ENCODE measurements around the gene B2M.
"Not testable (repeated sequence)": the region's sequence is repeated elsewhere in the genome, so short reads cannot be mapped to it uniquely, and the experiment has no call there.

The B2M gene

GRCh38 chr15:44698641-44699040, 12.7 kb upstream of the B2M start:
- no peak for DNase-seq (ENCODE audit: low spot score)

- not testable (repeated sequence) for DNase-seq (ENCODE audit: low spot score)
Observed at GRCh38 chr15:44700676-44701075, 10.6 kb upstream of the B2M start.

GRCh38 chr15:44705986-44706385, 5.3 kb upstream of the B2M start:
- no peak for DNase-seq (ENCODE audit: low spot score)

- no peak for DNase-seq (ENCODE audit: low spot score)
Observed at GRCh38 chr15:44706401-44706800, 4.9 kb upstream of the B2M start.

DNA sequence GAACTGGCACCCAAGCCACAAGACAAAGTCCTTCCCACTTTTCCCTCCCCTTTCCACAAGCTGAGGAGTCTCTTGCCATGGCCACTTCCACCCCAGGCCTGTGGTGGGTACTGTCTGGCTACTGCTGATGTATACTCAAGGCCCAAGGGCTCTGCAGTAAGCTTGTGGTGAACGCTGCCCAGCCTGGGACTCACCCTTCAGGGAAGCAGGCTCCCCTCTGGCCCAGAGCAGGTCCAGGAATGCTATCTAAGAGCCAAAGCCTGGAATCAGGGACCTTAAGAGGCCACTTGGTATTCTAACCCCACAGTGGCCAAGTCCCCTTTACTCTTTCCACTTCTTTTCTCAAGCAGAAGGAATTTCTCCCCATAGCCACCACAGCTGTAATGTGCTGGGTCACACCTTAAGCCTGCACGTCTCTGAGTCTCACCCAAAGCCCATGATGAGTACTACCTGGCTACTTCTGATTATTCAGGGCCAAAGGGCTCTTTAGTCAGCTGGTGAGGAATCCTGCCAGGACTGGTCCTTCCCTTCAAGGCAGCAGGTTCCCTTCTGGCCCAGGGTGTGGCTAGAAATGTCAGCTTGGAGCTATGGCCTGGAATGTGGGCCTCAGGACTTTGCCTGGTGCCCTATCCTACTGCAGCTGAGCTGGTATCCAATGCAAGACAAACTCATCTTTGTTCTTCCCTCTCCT, 4.2 kb upstream of the B2M start:
- no peak for DNase-seq (ENCODE audit: low spot score)

DNA sequence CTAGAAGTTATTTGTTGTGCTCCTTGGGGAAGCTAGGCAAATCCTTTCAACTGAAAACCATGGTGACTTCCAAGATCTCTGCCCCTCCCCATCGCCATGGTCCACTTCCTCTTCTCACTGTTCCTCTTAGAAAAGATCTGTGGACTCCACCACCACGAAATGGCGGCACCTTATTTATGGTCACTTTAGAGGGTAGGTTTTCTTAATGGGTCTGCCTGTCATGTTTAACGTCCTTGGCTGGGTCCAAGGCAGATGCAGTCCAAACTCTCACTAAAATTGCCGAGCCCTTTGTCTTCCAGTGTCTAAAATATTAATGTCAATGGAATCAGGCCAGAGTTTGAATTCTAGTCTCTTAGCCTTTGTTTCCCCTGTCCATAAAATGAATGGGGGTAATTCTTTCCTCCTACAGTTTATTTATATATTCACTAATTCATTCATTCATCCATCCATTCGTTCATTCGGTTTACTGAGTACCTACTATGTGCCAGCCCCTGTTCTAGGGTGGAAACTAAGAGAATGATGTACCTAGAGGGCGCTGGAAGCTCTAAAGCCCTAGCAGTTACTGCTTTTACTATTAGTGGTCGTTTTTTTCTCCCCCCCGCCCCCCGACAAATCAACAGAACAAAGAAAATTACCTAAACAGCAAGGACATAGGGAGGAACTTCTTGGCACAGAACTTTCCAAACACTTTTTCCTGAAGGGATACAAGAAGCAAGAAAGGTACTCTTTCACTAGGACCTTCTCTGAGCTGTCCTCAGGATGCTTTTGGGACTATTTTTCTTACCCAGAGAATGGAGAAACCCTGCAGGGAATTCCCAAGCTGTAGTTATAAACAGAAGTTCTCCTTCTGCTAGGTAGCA, 851 bp upstream of the B2M start:
- DNase-seq (ENCODE audit: low spot score): peak; percentile 59

GRCh38 chr15:44711743-44712345, 527 bp downstream of the B2M start:
- peak; percentile 39 for DNase-seq (ENCODE audit: low spot score)

- peak; percentile 79 for DNase-seq (ENCODE audit: low spot score)
Observed at GRCh38 chr15:44712346-44713005, 1.2 kb downstream of the B2M start.

DNA sequence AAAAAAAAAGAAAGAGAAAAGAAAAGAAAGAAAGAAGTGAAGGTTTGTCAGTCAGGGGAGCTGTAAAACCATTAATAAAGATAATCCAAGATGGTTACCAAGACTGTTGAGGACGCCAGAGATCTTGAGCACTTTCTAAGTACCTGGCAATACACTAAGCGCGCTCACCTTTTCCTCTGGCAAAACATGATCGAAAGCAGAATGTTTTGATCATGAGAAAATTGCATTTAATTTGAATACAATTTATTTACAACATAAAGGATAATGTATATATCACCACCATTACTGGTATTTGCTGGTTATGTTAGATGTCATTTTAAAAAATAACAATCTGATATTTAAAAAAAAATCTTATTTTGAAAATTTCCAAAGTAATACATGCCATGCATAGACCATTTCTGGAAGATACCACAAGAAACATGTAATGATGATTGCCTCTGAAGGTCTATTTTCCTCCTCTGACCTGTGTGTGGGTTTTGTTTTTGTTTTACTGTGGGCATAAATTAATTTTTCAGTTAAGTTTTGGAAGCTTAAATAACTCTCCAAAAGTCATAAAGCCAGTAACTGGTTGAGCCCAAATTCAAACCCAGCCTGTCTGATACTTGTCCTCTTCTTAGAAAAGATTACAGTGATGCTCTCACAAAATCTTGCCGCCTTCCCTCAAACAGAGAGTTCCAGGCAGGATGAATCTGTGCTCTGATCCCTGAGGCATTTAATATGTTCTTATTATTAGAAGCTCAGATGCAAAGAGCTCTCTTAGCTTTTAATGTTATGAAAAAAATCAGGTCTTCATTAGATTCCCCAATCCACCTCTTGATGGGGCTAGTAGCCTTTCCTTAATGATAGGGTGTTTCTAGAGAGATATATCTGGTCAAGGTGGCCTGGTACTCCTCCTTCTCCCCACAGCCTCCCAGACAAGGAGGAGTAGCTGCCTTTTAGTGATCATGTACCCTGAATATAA, 2.0 kb downstream of the B2M start:
- no peak for DNase-seq (ENCODE audit: low spot score)

- DNase-seq (ENCODE audit: low spot score): no peak
Observed at GRCh38 chr15:44715142-44715796, 4.0 kb downstream of the B2M start.

DNA sequence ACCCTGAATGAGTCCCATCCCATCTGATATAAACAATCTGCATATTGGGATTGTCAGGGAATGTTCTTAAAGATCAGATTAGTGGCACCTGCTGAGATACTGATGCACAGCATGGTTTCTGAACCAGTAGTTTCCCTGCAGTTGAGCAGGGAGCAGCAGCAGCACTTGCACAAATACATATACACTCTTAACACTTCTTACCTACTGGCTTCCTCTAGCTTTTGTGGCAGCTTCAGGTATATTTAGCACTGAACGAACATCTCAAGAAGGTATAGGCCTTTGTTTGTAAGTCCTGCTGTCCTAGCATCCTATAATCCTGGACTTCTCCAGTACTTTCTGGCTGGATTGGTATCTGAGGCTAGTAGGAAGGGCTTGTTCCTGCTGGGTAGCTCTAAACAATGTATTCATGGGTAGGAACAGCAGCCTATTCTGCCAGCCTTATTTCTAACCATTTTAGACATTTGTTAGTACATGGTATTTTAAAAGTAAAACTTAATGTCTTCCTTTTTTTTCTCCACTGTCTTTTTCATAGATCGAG, 4.5 kb downstream of the B2M start:
- no peak for DNase-seq (ENCODE audit: low spot score)

GRCh38 chr15:44716983-44717602, 5.8 kb downstream of the B2M start:
- no peak for DNase-seq (ENCODE audit: low spot score)

DNA sequence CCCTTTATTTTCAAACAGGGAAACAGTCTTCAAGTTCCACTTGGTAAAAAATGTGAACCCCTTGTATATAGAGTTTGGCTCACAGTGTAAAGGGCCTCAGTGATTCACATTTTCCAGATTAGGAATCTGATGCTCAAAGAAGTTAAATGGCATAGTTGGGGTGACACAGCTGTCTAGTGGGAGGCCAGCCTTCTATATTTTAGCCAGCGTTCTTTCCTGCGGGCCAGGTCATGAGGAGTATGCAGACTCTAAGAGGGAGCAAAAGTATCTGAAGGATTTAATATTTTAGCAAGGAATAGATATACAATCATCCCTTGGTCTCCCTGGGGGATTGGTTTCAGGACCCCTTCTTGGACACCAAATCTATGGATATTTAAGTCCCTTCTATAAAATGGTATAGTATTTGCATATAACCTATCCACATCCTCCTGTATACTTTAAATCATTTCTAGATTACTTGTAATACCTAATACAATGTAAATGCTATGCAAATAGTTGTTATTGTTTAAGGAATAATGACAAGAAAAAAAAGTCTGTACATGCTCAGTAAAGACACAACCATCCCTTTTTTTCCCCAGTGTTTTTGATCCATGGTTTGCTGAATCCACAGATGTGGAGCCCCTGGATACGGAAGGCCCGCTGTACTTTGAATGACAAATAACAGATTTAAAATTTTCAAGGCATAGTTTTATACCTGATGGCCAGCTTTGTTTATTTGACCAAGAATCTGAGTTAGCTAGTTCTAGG, 7.0 kb downstream of the B2M start:
- no peak for DNase-seq (ENCODE audit: low spot score)

DNA sequence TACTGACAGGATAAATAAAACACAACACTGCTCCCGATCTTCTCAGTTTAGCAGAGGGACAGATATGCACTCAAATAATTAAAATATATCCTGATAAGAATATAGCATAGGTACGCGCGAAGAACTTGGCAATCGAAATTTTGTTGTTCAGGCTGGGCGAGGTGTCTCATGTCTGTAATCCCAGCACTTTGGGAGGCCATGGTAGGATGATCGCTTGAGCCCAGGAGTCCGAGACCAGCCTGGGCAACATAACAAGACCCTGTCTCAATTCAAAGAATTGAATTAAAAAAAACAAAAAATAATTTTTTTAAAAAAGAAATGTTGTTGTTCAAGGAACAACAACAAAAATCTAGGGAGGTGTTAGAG, 7.6 kb downstream of the B2M start:
- DNase-seq (ENCODE audit: low spot score): no peak

DNA sequence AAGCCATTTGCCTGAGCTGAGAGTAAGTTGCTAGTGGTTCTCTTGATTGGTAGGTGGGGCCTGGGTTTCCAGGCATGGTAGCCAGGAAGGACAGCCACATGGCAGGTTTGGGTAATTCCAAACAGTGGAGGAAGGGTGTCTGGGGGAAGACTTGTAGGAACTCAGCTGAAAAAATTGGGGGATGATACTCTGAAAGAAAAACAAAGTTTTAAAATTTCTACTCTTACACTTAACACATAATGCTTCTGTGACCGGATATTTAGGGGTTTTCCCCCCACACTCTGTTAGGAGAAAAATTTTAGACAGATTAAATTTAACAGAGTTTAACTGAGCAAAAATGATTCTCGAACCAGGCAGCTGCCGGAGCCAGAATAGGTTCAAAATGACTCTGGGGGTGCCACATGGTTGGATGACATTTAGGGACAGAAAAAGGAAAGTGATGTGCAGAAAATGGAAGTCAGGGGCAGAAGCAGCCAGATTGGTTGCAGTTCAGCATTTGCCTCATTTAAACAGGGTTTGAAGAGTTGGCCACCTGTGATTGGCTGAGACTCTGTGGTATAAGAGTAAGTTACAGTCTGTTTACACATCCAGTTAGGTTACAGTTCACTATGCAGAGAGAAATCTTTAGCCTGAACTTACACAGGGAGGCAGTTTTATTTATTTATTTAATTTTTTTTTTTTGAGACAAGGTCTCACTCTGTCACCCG, 8.1 kb downstream of the B2M start:
- DNase-seq (ENCODE audit: low spot score): no peak

- DNase-seq (ENCODE audit: low spot score): not testable (repeated sequence)
Observed at GRCh38 chr15:44720000-44720435, 8.7 kb downstream of the B2M start.

DNA sequence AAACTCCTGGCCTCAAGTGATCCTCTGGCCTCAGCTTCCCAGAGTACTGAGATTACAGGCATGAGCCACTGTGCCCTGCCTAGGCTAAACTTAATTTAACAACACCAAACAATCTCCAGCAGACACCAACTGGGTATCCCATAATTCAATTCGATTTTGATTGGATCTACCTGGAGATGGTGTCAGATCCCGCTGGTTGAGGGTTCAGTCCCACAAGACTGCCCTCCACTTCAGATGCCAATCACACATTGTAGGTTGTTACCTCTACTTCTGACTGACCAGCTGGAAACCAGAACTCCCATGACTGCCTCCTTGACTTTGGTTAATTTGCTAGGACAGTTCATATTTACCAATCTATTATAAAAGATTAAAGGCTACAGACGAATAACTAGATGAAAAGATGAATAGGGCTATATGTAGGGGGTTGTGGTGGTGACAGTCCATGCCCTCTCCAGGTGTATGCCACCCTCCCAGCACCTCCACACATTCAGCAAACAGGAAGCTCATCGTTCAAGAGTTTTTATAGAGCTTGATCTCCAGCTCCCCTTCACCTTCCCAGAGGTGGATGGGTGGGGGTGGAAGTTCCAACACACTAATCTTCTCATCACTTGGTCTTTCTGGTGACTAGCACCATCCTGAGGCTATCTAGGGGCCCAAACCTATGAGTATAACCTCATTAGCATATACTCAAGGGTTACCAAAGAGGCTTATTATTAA, 9.3 kb downstream of the B2M start:
- DNase-seq (ENCODE audit: low spot score): no peak

DNA sequence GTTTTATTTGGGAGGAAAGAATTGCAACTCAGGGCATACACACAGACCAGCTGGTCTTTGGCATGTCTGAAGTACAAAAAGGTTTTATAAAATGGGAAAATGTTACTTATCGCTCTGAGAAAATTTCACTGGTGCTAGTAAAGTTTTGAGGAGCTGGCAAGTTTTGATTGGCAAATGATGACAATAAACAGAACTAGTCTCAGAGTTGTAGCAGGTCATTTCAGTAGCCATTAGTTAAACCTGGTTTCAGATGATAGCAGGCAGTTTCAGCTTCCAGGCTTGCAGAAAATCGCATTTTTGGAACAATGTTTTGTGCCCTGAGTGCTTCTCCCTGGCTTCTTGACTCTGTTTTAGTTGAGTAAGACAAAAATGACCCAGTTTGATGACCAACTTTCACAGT, 10.7 kb downstream of the B2M start:
- DNase-seq (ENCODE audit: low spot score): no peak
